HG03135 (cell line): ENCODE data around the gene DNMT3B.
A peak's percentile ranks its signal among the peaks of the same experiment; 100 is the strongest.
"Not testable (repeated sequence)": the region's sequence is repeated elsewhere in the genome, so short reads cannot be mapped to it uniquely, and the experiment has no call there.

Experiments
- ATAC-seq: cut with Tn5 transposase; IDR thresholded peaks from one replicate; pipeline ENCODE4 v1.9.1; 2021; ENCODE audit warnings: mild to moderate bottlenecking, moderate library complexity; ENCODE audit not compliant: unreplicated experiment

Gene DNMT3B

DNA sequence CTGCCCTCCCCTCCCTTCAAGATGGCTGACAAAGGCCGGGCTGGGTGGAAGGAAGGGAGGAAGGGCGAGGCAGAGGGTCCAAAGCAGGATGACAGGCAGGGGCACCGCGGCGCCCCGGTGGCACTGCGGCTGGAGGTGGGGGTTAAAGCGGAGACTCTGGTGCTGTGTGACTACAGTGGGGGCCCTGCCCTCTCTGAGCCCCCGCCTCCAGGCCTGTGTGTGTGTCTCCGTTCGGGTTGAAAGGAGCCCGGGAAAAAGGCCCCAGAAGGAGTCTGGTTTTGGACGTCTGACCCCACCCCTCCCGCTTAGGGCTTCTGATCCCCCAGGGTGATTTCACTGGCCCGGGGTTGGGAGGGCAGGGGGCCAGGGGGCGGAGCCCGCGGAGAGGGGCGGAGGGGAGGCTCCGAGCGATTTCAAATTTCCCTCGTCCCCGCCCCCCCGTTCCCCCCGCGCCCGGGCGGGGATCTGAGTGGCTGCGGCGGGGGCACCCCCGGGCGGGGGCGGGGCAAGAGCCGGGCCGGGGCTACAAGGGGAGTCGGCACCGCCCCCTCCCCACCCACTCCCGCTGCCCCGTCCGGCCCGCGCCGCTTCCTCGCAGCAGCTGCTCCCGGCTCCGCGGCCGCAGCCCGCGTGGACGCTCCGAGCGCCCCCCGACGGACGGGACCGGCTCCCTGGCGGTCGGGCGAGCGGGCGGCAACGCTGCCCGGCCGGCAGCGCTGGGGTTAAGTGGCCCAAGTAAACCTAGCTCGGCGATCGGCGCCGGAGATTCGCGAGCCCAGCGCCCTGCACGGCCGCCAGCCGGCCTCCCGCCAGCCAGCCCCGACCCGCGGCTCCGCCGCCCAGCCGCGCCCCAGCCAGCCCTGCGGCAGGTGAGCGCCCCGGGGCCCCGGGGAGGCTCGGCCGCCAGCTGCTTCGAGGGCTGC lies at the start of gene DNMT3B:
TSS of gene DNMT3B (plus strand) at position 555 of the 923 bp plus-strand sequence. CDS start 17,939 bp downstream, outside the sequence.
- peak; percentile 68 for ATAC-seq

- ATAC-seq, result no peak
Measured at GRCh38 chr20:32718749-32719348, 43.3 kb upstream of the DNMT3B start.

DNA sequence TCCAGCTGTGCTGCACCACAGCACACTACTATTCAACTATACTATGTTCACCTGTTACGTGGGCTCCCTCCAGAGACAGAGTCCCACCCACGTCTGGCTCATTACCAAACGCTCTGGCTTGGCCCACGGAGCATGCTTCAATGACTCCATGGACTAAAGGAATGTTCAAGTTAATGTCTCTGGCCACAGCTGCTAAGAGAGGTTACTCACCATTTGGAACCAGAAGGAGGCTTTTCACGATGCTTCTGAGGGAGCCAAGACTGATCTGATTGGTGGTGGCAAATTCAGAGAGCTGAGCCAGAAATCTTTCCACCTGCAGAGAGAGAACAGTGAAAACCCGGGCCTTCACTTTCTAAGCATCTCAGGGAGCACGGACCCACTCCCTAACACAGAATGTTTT lies 34.5 kb upstream of the DNMT3B start:
- ATAC-seq, result no peak

GRCh38 chr20:32728435-32728834 lies 33.8 kb upstream of the DNMT3B start:
- not testable (repeated sequence) for ATAC-seq

- ATAC-seq, result not testable (repeated sequence)
Measured at GRCh38 chr20:32729334-32729733, 32.9 kb upstream of the DNMT3B start.

- no peak for ATAC-seq
Measured at GRCh38 chr20:32731882-32732266, 30.3 kb upstream of the DNMT3B start.

GRCh38 chr20:32737371-32738223 lies 24.6 kb upstream of the DNMT3B start:
- no peak for ATAC-seq

GRCh38 chr20:32741151-32741550 lies 21.0 kb upstream of the DNMT3B start:
- ATAC-seq, result no peak

- ATAC-seq, result no peak
Measured at GRCh38 chr20:32742322-32743236, 19.6 kb upstream of the DNMT3B start.

- peak; percentile 57 for ATAC-seq
Measured at GRCh38 chr20:32743237-32744112, 18.7 kb upstream of the DNMT3B start, which contains the start of gene COMMD7. COMMD7 (minus strand) TSS chr20:32743467; CDS start chr20:32743391, 76 bp downstream.

- ATAC-seq, result no peak
Measured at GRCh38 chr20:32749914-32750637, 12.1 kb upstream of the DNMT3B start.

- ATAC-seq, result no peak
Measured at GRCh38 chr20:32751293-32751692, 10.9 kb upstream of the DNMT3B start.

- ATAC-seq, result no peak
Measured at GRCh38 chr20:32751702-32752457, 10.3 kb upstream of the DNMT3B start.

DNA sequence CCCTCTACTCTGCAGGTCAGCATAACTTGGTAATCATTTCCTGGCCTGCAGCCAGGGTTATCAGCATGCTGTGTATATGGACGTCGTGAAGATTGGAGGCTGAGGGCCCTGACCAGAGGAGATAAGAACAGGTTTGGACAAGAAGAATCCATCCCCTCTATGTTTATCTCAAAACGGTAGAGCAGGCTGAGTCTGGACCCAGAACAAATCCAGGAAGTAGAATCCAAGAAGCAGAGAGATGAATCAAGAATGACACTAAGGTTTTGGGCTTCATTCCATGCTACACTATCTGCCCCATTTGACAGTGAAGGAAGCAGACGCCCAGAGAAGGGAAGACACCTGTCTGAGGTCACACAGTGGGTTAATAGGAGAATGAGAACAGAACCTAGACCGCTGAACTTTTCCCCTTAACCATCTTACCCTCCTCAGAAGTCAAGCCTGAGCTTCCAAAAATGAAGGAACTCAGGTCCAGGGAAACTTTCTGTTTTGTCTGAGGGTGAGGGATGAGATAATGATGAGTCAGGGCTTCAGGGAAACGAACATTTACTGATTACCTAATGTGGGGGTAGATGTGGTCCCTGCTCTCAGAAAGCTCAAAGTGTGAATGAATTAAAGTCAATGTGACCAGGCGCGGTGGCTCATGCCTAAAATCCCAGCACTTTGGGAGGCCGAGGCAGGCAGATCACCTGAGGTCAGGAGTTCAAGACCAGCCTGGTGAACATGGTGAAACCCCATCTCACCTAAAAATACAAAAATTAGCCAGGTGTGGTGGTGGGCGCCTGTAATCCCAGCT lies 9.5 kb upstream of the DNMT3B start:
- ATAC-seq, result no peak

DNA sequence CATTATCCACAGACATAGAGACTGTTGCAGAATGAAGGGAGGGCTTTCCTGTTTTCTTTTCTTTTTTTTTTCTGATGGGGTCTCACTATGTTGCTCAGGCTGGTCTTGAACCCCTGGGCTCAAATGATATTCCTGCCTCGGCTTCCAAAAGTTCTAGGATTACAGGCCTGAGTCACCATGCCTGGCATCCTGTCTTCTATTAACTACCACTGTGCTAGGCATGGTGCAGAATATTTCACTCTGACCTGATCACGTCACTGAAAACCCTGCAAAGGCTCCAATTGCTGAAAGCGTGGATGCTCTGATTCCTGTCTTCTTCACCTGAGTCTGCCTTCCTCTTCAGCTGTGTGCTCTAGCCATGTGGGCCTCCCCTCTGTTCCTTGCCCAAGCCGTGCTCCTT lies 8.5 kb upstream of the DNMT3B start:
- ATAC-seq, result no peak

DNA sequence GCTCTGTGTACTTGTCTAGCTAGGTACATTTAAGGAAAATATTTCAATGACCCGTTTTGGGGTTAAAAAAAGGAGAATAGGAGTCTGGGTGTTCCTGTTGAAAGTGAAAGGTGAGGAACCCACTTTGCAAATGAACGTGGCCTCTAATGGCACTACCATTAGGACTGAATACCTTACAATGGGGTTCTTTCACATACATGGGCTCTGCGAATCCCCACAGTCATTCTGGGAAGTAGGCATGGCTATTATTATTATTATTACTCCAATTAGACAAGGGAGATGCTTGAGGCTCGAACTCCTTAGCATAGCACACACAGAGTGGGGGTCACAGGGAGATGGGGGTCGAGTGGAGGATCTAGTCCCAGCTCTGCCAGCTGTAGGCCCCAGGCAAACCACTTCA lies 6.0 kb upstream of the DNMT3B start:
- no peak for ATAC-seq

GRCh38 chr20:32761417-32761830 lies 761 bp upstream of the DNMT3B start:
- ATAC-seq, result no peak
